ENCODE results near the gene UBTD2.

GRCh38 chr5:172266676-172267092, 16.9 kb downstream of the UBTD2 start:
- no peak for TF ChIP-seq CTCF (IDR thresholded peaks at IDR 0.05)
- no peak for TF ChIP-seq POLR2A (IDR thresholded peaks at IDR 0.05)
